ENCODE measurements around the gene MRPL46. TPM values are rescaled to one million over a fixed set of nuclear protein-coding genes. Genes with fewer than 3 reads are reported as not detected.
"Not testable (repeated sequence)": the region's sequence is repeated elsewhere in the genome, so short reads cannot be mapped to it uniquely, and the experiment has no call there.

Gene MRPL46
- total and polyA plus RNA-seq, 8 donors, result 19.0 to 25.9 (median 24.2) TPM

GRCh38 chr15:88440021-88440420, 27.2 kb downstream of the MRPL46 start:
- Histone ChIP-seq H3K27ac (no peak overlapping the region), H3K4me1 (no peaks in the 10 kb centered on the region), H3K36me3 (no peaks in the 10 kb centered on the region), H3K4me3 (no peak overlapping the region), H3K27me3 (peaks cover 0 to 31% of the 10 kb centered on the region in 2 donors), H3K9me3 (peaks cover 0 to 14% of the 10 kb centered on the region in 2 donors)
- ATAC-seq (no peak), DNase-seq (no peak)
- TF ChIP-seq CTCF (IDR thresholded peaks at IDR 0.05), result no peak
- intact Hi-C loops (cut with DNase I), result no loop called here

GRCh38 chr15:88438181-88438580, 29.0 kb downstream of the MRPL46 start:
- H3K27ac ChIP-seq, result no peak overlapping the region
- H3K4me1 ChIP-seq, result no peaks in the 10 kb centered on the region
- H3K4me3 ChIP-seq, result no peak overlapping the region
- no peak for TF ChIP-seq CTCF (IDR thresholded peaks at IDR 0.05)
- DNase-seq (no peak), ATAC-seq (no peak)
- H3K9me3 ChIP-seq, result peaks cover 0 to 3% of the 10 kb centered on the region in 2 donors
- H3K27me3 ChIP-seq, result peaks cover 0 to 40% of the 10 kb centered on the region in 2 donors
- H3K36me3 ChIP-seq, result no peaks in the 10 kb centered on the region
- intact Hi-C loops (cut with DNase I), result no loop called here

GRCh38 chr15:88434106-88434505, 33.1 kb downstream of the MRPL46 start:
- H3K36me3 ChIP-seq; H3K9me3 ChIP-seq; ATAC-seq; DNase-seq; intact Hi-C loops (cut with DNase I); H3K4me3 ChIP-seq; H3K27ac ChIP-seq; H3K4me1 ChIP-seq: not testable (repeated sequence)
- peaks cover 0 to 51% of the 10 kb centered on the region in 2 donors for H3K27me3 ChIP-seq

GRCh38 chr15:88433046-88433685, 34.0 kb downstream of the MRPL46 start:
- ATAC-seq (no peak), DNase-seq (no peak)
- Histone ChIP-seq H3K4me3 (no peak overlapping the region), H3K27me3 (peaks cover 0 to 54% of the 10 kb centered on the region in 2 donors), H3K27ac (no peak overlapping the region), H3K9me3 (no peaks in the 10 kb centered on the region), H3K4me1 (no peaks in the 10 kb centered on the region), H3K36me3 (no peaks in the 10 kb centered on the region)
- intact Hi-C loops (cut with DNase I), result no loop called here
- TF ChIP-seq CTCF (IDR thresholded peaks at IDR 0.05), result no peak

- ATAC-seq (no peak), DNase-seq (no peak)
- no peaks in the 10 kb centered on the region for H3K4me1 ChIP-seq
- peaks cover 0 to 49% of the 10 kb centered on the region in 2 donors for H3K27me3 ChIP-seq
- intact Hi-C loops (cut with DNase I), result no loop called here
- H3K9me3 ChIP-seq, result no peaks in the 10 kb centered on the region
- no peak for TF ChIP-seq CTCF (IDR thresholded peaks at IDR 0.05)
- no peak overlapping the region for H3K4me3 ChIP-seq
- no peak overlapping the region for H3K27ac ChIP-seq
- no peaks in the 10 kb centered on the region for H3K36me3 ChIP-seq
Measured at GRCh38 chr15:88431441-88431840, 35.7 kb downstream of the MRPL46 start.

GRCh38 chr15:88430051-88430450, 37.1 kb downstream of the MRPL46 start:
- intact Hi-C loops (cut with DNase I), result no loop called here
- ATAC-seq (no peak), DNase-seq (no peak)
- no peak overlapping the region for H3K27ac ChIP-seq
- H3K4me3 ChIP-seq, result no peak overlapping the region
- no peaks in the 10 kb centered on the region for H3K4me1 ChIP-seq
- H3K9me3 ChIP-seq, result no peaks in the 10 kb centered on the region
- no peaks in the 10 kb centered on the region for H3K36me3 ChIP-seq
- TF ChIP-seq CTCF (IDR thresholded peaks at IDR 0.05), result no peak
- H3K27me3 ChIP-seq, result peaks cover 0 to 44% of the 10 kb centered on the region in 2 donors

Measured in left lung (tissue), 10 donors.